Natural killer cell treated with Interleukin-12 subunit alpha and Interleukin-12 subunit beta and Interleukin-15 and Interleukin-18, amount 100 ng/mL, for 72 hours (primary cell): ENCODE data around the gene PRKCZ. TPM values are rescaled to one million over a fixed set of nuclear protein-coding genes. Genes with fewer than 3 reads are reported as not detected.
"Not testable (repeated sequence)": the region's sequence is repeated elsewhere in the genome, so short reads cannot be mapped to it uniquely, and the experiment has no call there.

Experiments used
- ATAC-seq, 2 donors: fragments of 150-1000 bp; cut with Tn5 transposase in 1 of 2; sonication (Bioruptor Pico), chemical (Tn5 transposase) in 1 of 2; 2 replicates each; pipeline ENCODE4 v1.10.0; 2021
- DNase-seq: peaks from one replicate; pipeline ENCODE4 v3.0.0; 2022; ENCODE audit warnings: low spot score
- H3K27ac Mint-ChIP-seq, 2 donors: 1 replicate in 1 of 2; 2 replicates in 1 of 2; pipeline ENCODE4 v1.8.0; 2022; ENCODE audit warnings: mixed read lengths in 2 of 2, mild to moderate bottlenecking in 1 of 2, moderate library complexity in 1 of 2
- H3K27me3 Mint-ChIP-seq, 2 donors: 1 replicate in 1 of 2; 2 replicates in 1 of 2; pipeline ENCODE4 v1.8.0; 2022; ENCODE audit warnings: mixed read lengths in 2 of 2
- H3K36me3 Mint-ChIP-seq: one replicate; pipeline ENCODE4 v1.8.0; 2022; ENCODE audit warnings: mixed read lengths
- H3K4me1 Mint-ChIP-seq, 2 donors: 1 replicate in 1 of 2; 2 replicates in 1 of 2; pipeline ENCODE4 v1.8.0; 2022; ENCODE audit warnings: low read depth in 2 of 2, mixed read lengths in 2 of 2, mild to moderate bottlenecking in 1 of 2
- H3K4me3 Mint-ChIP-seq: one replicate; pipeline ENCODE4 v1.8.0; 2022; ENCODE audit warnings: mixed read lengths
- H3K9me3 Mint-ChIP-seq: 2 replicates; pipeline ENCODE4 v1.8.0; 2022; ENCODE audit warnings: mixed read lengths
- total RNA-seq, 2 donors: library from RNA; stranded (reverse); gene quantifications; one replicate each; pipeline ENCODE4 v1.2.3, GENCODE V29; 2022

The PRKCZ gene
- total RNA-seq, 2 donors from 2014 or later, result 10.8 to 13.2 TPM

DNA sequence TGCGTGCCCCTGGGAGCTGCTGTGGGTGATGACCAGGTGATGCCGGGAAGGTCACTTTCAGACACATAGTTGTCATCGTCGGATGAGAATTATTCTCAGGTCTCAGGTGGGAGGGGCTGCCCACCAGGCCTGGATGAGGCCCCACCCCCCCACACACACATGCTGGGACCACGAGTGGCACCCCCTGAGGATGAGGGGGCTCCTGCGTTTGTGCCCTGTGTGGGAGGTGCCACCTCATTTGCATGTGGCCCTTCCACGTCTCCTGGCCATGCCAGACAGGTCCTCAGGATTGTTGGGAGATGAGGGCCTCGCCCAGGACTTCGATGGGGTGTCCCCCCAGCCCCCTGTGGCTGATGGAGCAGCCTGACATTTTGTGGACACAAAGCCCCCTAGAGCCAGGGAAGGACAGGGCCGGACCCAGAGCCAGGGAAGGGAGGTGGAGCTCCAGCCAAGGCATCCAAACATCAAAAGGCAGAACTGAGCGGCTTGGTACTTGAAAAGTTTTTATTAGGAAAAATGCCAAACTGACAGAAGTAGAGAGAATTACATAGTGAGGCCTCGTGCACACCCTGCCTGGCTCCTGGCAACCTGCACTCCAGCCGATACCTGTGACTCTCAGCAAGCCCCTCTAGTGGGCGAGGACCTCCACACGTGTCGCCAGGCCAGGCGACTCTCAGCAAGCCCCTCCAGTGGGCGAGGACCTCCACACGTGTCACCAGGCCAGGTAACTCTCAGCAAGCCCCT is 55.7 kb downstream of the PRKCZ start:
- no peak overlapping the region for H3K27ac Mint-ChIP-seq
- peak; percentile 34 for DNase-seq
- H3K9me3 Mint-ChIP-seq, result no peaks in the 10 kb centered on the region

DNA sequence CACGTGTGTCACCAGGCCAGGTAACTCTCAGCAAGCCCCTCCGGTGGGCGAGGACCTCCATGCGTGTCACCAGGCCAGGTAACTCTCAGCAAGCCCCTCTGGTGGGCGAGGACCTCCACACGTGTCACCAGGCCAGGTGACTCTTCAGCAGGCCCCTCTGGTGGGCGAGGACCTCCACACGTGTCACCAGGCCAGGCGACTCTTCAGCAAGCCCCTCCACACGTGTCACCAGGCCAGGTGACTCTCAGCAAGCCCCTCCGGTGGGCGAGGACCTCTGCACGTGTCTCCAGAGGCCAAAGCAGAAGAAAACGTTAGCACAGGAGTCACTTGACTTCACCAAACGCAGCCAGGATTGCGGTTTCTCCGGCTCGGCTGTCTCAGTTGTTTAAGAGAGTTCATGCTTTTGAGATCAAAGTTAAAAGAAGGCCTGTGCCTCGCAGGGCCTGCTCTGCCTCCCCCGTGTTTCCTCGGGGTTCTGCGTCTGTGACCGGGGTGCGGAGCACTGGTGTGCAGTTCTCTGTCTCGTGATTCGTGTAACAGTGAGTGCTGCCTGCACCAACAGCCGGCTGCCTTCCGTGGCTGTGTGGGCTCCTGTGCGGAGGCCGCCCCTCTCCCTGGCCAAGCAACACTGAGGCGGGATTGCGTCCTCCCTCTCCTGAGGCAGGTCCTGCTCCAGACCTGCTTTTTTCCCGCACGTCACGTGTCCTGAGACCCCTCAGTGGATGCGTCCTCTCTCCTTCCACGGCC is 56.6 kb downstream of the PRKCZ start:
- peaks cover 0 to 2% of the 10 kb centered on the region in 2 donors for H3K4me1 Mint-ChIP-seq
- no peaks in the 10 kb centered on the region for H3K36me3 Mint-ChIP-seq
- no peak for ATAC-seq
- H3K9me3 Mint-ChIP-seq, result no peaks in the 10 kb centered on the region
- peak; percentile 58 for DNase-seq
- H3K4me3 Mint-ChIP-seq, result no peak overlapping the region
- H3K27ac Mint-ChIP-seq, result no peak overlapping the region
- no peaks in the 10 kb centered on the region for H3K27me3 Mint-ChIP-seq

More for the DNA sequence above, 55.7 kb downstream of the PRKCZ start:
- peaks cover 0 to 1% of the 10 kb centered on the region in 2 donors for H3K4me1 Mint-ChIP-seq
- H3K36me3 Mint-ChIP-seq, result no peaks in the 10 kb centered on the region
- no peaks in the 10 kb centered on the region for H3K27me3 Mint-ChIP-seq
- H3K4me3 Mint-ChIP-seq, result no peak overlapping the region
- ATAC-seq, result no peak

DNA sequence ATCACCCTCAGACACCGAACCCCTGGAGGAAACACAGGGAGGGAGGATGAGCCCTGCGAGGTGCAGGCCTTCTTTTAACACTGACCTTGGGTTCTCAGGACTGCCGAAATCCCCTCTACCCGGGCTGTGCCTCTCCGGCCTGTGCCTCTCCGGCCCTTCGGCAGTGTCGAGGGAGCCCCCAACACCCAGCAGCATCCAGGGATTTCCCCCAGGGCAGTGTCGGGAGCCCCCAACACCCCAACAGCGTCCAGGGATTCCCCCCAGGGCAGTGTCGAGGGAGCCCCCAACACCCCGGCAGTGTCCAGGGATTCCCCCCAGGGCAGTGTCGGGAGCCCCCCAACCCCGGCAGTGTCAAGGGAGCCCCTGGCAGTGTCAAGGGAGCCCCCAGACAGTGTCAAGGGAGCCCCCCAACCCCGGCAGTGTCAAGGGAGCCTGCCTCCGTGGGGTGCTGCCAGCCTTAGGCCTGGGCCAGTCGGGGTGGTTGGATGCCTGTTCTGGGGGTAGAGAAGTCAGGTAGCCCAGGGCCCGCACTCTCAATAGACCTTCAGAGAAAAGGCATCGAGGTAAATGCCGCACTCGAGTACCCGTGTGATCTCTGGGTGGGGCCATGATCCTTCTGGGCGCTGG is 57.5 kb downstream of the PRKCZ start:
- peak; percentile 46 for DNase-seq
- H3K4me1 Mint-ChIP-seq, result peaks cover 0 to 2% of the 10 kb centered on the region in 2 donors
- H3K9me3 Mint-ChIP-seq, result no peaks in the 10 kb centered on the region
- no peak overlapping the region for H3K27ac Mint-ChIP-seq
- no peaks in the 10 kb centered on the region for H3K27me3 Mint-ChIP-seq
- no peaks in the 10 kb centered on the region for H3K36me3 Mint-ChIP-seq
- ATAC-seq, result no peak
- H3K4me3 Mint-ChIP-seq, result no peak overlapping the region

DNA sequence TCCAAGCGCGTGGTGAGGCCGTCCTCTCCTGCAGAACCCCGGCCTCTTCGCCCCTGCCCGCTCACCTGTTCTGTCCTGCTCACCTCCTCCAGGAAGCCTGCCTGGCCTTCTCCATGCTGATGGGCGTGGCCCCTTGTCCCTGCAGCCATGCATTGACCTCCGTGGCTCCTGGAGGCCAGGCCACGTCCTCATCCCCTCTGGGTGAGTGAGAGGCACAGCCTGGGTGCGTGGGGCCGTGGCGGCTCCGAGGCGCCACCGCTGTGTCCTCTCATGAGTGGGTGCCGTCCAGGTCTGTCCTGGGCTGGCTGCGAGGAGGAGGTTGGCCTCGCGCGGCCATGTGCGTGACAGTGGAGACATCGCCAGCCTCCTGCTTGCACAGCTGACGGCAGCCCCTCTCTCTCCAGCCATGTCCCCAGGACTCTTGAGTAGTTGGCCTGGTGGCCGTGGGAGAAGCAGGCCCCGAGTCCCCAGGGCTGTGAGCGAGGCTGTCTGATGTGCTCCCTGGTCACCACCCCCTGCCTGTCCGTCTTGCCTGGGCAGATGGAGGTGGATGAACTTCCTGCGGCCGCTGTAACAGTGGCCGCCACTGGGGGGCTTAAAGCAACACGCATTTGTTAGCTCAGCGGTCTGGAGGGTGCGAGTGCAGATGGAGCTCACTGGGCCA is 58.1 kb downstream of the PRKCZ start:
- Mint-ChIP-seq H3K9me3 (no peaks in the 10 kb centered on the region), H3K36me3 (no peaks in the 10 kb centered on the region), H3K4me1 (peaks cover 0 to 2% of the 10 kb centered on the region in 2 donors), H3K27me3 (no peaks in the 10 kb centered on the region), H3K4me3 (no peak overlapping the region), H3K27ac (no peak overlapping the region)
- no peak for ATAC-seq
- peak; percentile 38 for DNase-seq

DNA sequence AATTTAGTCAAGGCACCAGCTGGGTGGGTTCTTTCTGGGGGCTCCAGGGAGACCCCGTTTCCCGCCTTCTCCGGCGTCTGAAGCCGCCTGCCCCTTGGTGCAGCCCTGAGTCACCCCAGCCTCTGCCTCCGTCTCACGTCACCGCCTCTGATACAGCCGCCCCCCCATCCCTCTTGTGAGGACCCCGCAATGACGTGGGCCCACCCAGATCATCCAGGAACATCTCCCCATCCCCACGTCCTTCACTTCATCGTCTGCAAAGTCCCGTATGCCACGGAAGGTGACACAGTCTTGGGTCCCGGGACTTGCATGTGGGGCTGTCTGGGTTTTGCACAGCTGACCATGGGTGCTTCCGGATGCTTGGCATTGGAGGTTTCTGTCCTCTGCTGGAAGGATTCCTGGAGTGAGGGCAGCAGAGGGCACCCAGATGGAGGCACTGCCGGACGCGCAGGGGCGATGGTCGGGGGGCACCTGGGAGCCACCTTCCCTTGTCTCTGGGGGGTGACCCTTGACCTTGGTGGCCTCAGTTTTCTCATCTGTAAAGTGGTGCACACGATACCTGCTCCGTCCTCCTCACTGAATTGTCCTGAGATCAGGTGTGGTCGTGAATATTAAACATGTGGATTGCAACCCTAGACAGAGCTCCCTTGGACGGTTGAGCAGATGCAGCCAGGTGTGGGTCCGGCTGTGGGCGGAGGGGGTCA is 58.8 kb downstream of the PRKCZ start:
- peak; percentile 55 for DNase-seq
- Mint-ChIP-seq H3K27ac (no peak overlapping the region), H3K36me3 (no peaks in the 10 kb centered on the region), H3K4me1 (peaks cover 0 to 2% of the 10 kb centered on the region in 2 donors), H3K9me3 (no peaks in the 10 kb centered on the region), H3K4me3 (no peak overlapping the region), H3K27me3 (no peaks in the 10 kb centered on the region)
- no peak for ATAC-seq

DNA sequence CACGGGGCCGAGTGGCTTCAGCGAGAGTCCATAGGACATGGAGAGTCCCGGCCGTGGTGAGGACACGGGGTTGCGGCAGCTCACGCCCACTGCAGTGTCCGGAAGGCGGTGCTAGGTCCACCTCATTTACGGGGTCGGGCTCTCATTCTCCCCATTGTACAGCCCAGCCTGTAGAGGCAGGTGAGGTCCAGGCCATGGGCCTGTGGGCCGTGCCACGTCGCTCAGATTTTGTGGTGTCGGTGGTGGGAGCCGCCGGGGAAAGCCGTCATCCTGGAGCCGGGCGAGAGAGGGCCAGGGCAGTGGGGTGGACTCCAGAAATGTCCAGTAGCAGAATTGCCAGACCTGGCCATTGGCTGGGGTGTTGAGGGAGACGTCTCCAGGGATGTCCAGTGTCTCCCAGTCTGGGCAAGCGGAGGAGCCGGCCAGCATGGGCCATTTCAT is 59.4 kb downstream of the PRKCZ start:
- DNase-seq (peak; percentile 41), ATAC-seq (no peak)
- Mint-ChIP-seq H3K36me3 (no peaks in the 10 kb centered on the region), H3K27me3 (no peaks in the 10 kb centered on the region), H3K4me3 (no peak overlapping the region), H3K4me1 (peaks cover 0 to 2% of the 10 kb centered on the region in 2 donors), H3K9me3 (no peaks in the 10 kb centered on the region), H3K27ac (no peak overlapping the region)

DNA sequence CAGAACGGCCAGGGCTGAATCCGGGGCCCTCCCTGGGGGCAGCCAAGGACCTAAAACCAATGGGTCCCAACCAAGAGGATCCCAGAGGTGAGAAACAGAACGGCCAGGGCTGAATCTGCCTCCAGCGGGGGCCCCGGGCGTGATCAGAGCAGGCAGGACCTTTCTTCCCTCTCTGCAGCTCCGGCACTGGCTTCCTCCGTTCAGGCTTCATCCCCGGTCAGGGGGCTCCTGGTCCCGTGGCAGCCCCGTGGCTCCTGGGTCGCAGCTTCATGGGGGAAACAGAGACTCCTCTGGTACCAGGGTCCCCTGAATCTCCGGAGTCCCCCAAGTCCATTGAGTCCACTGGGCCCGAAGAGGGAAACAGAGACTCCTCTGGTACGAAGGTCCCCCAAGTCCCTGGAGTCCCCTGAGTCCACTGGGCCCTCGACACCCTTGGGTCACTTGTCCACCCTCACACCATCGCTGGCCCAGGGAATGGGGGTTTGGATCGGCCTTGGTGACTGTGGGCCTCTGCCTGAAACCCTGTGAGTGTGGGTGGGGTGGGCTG is 60.1 kb downstream of the PRKCZ start:
- H3K27me3 Mint-ChIP-seq, result no peaks in the 10 kb centered on the region
- ATAC-seq (no peak), DNase-seq (peak; percentile 51)
- H3K27ac Mint-ChIP-seq, result no peak overlapping the region
- H3K4me1 Mint-ChIP-seq, result peaks cover 0 to 2% of the 10 kb centered on the region in 2 donors
- no peaks in the 10 kb centered on the region for H3K36me3 Mint-ChIP-seq
- no peak overlapping the region for H3K4me3 Mint-ChIP-seq
- H3K9me3 Mint-ChIP-seq, result no peaks in the 10 kb centered on the region

DNA sequence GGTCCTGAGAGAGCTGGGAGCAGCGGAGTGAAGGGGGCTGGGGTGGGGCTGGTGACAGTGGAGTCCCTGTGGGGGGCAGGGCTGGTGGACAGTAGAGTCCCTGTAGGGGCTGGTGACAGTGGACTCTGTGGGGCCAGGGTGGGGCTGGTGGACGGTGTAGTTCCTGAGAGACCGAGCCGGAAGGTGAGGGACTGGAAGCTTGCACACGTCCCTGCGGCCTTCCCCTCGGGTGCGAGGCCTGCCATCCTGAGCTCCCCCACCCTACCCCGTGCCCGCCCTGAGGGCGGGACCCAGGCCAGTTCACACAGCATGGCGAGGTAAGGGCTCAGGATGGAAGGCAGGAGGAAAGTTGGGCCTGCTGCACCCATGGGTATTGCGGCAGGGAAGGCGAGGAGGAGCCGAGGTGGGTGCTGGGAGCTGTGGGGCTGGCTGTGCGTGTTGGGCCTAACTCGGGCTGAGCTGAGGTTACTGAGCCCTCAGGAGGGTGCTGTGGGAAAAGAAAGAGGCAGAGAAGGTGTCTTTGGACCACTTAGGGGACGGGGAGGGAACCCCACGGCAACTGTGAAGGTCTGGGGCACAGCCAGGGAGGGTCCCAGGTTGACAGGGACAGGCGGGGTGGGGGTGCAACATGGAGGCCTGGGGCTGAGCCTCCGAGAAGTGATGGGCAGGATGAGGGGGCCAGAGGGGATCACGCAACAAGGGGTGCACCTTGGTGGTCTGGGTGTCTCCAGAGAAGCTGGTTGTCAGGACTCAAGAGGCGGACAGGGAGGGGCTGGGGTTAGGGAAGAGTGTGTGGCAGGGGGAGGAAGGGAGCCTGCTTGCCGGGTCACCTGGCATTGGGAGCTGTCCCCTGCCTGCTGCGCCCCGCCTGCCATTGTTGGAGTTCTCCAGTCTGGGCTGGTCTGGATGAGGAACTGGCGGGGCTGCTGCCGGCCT is 60.8 kb downstream of the PRKCZ start:
- no peak overlapping the region for H3K4me3 Mint-ChIP-seq
- H3K4me1 Mint-ChIP-seq, result peaks cover 0 to 2% of the 10 kb centered on the region in 2 donors
- H3K9me3 Mint-ChIP-seq, result no peaks in the 10 kb centered on the region
- no peaks in the 10 kb centered on the region for H3K36me3 Mint-ChIP-seq
- peak; percentile 52 for DNase-seq
- no peaks in the 10 kb centered on the region for H3K27me3 Mint-ChIP-seq
- peak in 1 of 2 donors; percentile 22 for ATAC-seq
- H3K27ac Mint-ChIP-seq, result no peak overlapping the region

DNA sequence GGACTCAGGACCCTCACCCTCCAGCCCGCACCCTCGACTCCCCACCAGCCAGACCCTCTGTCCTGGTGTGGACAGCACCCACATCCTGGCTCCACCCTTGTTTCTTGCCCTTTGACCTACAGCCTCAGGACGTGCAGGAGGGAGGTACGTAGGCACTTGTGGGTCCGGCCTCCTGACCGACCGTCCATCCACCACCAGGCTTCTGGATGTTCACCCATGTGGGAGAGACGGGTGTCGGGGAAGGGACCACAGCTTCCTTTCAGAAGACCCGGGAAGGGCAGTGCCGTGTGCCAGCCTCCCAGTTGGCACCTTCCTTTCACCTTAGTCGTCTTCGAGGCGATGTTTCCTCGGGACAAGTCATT is 61.4 kb downstream of the PRKCZ start:
- H3K27me3 Mint-ChIP-seq, result no peaks in the 10 kb centered on the region
- H3K9me3 Mint-ChIP-seq, result no peaks in the 10 kb centered on the region
- H3K4me3 Mint-ChIP-seq, result no peak overlapping the region
- ATAC-seq, result no peak
- DNase-seq, result peak; percentile 51
- no peaks in the 10 kb centered on the region for H3K36me3 Mint-ChIP-seq
- H3K27ac Mint-ChIP-seq, result no peak overlapping the region
- peaks cover 0 to 2% of the 10 kb centered on the region in 2 donors for H3K4me1 Mint-ChIP-seq

DNA sequence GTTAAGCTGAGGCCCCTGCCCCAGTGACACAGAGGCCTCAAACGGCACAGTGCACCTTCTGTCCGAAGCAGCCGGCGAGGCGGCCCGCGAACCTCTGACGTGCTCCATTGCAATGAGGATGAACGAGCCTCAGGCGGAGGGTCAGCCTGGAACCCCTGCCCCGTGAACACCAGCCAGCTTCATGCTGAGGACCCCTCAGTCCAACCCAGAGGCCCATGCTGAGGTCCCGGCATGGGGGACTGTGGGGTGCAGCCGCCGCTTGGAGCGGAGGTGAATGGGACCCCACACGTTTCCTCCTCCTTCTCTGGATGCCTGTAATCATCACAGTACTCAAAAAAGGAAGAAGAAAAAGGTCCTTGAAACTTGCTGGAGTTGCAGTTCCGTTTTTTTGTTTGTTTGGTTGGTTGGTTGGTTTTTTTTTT is 62.1 kb downstream of the PRKCZ start:
- Mint-ChIP-seq H3K27ac (no peak overlapping the region), H3K27me3 (no peaks in the 10 kb centered on the region), H3K4me1 (peaks cover 0 to 2% of the 10 kb centered on the region in 2 donors), H3K36me3 (no peaks in the 10 kb centered on the region), H3K4me3 (no peak overlapping the region), H3K9me3 (no peaks in the 10 kb centered on the region)
- DNase-seq, result peak; percentile 48
- no peak for ATAC-seq

DNA sequence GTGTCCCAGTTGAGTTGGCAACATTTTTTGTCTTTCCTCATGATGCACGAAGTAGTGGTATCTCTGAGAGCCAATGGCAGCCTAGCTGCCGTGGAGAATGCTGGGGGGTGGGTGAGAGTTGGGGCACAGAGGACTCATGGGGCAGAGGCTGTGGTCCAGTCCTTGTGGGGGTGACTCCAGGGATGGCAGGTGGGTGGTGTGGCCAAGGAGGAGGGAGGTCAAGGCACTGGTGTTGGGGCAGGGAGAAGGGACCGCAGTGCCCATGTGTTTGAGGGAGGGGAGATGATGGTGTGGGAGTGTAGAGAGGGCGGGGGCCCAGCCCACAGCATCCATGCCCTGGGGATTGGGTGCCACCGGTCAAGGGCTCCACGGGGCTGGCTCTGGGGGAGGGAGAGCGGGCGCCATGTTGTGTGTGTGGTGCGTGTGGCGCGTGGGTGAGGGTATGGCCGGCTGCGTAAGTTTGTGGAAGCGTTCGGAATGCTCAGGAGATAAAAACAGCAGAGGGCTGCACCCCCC is 63.5 kb downstream of the PRKCZ start:
- DNase-seq (peak; percentile 41), ATAC-seq (no peak)
- H3K4me1 Mint-ChIP-seq, result peaks cover 0 to 4% of the 10 kb centered on the region in 2 donors
- H3K27ac Mint-ChIP-seq, result no peak overlapping the region
- H3K9me3 Mint-ChIP-seq, result no peaks in the 10 kb centered on the region
- H3K4me3 Mint-ChIP-seq, result no peak overlapping the region
- H3K27me3 Mint-ChIP-seq, result no peaks in the 10 kb centered on the region
- no peaks in the 10 kb centered on the region for H3K36me3 Mint-ChIP-seq

DNA sequence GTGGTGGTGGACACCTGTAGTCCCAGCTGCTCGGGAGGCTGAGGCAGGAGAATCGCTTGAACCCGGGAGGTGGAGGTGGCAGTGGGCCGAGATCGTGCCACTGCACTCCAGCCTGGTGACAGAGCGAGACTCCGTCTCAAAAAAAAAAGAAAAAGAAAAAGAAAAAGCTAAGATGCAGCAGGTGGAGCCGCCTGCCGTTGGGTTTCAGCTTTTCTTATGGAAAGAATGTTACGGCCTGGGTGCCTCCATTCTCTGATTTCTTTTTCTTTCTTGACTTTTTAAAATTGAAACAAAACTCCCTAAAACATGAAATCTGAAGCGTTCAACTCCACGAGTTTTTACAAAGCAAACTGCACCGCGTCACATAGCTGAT is 64.4 kb downstream of the PRKCZ start:
- DNase-seq, H3K36me3 Mint-ChIP-seq, ATAC-seq, H3K9me3 Mint-ChIP-seq, H3K27ac Mint-ChIP-seq, H3K4me3 Mint-ChIP-seq, H3K27me3 Mint-ChIP-seq, H3K4me1 Mint-ChIP-seq: not testable (repeated sequence)
